GM19438 (cell line): ENCODE data around the gene ERBB2.
"Not testable (repeated sequence)": the region's sequence is repeated elsewhere in the genome, so short reads cannot be mapped to it uniquely, and the experiment has no call there.

Experiments used
- ATAC-seq: cut with Tn5 transposase; IDR thresholded peaks from one replicate; pipeline ENCODE4 v1.9.1; 2021; ENCODE audit warnings: low read depth; ENCODE audit not compliant: unreplicated experiment

ERBB2 gene

DNA sequence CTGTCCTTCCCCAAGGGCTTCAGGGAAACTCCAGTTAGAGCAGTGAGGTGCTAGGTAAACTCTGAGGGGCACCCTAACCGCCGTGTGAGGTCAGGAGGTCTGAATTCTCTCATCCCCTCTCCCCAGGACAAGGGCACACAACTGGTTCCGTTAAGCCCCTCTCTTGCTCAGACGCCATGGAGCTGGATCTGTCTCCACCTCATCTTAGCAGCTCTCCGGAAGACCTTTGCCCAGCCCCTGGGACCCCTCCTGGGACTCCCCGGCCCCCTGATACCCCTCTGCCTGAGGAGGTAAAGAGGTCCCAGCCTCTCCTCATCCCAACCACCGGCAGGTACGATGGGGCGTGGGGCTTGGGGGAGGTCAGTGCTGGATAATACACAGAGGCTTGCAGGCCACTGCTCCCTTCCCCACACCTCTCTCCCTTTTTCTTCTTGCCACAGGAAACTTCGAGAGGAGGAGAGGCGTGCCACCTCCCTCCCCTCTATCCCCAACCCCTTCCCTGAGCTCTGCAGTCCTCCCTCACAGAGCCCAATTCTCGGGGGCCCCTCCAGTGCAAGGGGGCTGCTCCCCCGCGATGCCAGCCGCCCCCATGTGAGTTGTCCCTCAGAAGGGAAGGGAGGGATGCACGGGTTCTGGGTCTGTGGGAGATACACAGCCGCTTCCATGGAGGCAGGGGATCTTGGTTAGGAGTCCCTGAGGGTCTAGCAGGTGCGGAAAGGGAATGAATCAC lies 42.4 kb downstream of the ERBB2 start:
- ATAC-seq = no peak

DNA sequence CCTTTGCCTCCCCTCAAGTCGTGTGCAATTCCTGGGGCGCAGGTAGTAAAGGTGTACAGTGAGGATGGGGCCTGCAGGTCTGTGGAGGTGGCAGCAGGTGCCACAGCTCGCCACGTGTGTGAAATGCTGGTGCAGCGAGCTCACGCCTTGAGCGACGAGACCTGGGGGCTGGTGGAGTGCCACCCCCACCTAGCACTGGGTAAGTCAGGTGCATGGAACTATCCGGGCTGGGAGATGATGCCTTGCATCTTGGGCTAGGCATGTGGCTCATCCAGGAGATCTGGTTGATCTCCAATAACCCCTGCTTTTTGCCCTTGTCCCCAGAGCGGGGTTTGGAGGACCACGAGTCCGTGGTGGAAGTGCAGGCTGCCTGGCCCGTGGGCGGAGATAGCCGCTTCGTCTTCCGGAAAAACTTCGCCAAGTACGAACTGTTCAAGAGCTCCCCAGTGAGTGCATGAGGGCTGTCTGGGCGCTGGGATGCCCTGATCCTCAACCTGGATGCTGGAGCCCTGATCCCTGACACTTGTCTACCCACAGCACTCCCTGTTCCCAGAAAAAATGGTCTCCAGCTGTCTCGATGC lies 43.1 kb downstream of the ERBB2 start:
- no peak for ATAC-seq

GRCh38 chr17:39744075-39744835 lies 44.4 kb downstream of the ERBB2 start:
- ATAC-seq = no peak

DNA sequence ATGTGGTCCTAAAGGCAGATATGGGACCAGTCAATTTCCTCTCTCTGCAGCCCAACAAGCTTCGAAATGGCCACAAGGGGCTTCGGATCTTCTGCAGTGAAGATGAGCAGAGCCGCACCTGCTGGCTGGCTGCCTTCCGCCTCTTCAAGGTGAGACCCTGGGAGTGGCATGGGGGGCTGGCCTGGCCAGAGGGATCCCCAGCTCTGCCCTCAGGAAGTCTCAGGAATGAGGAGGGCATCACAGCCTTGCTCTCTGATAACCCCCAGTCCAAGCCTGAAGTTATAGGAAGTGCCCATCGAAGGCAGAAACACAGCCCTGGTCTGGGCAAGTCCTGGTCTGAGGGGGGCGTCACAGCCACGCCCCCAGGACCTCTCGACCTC lies 45.0 kb downstream of the ERBB2 start:
- ATAC-seq = no peak

GRCh38 chr17:39745335-39746144 lies 45.7 kb downstream of the ERBB2 start:
- ATAC-seq = no peak

GRCh38 chr17:39746145-39746461 lies 46.2 kb downstream of the ERBB2 start:
- ATAC-seq = no peak

DNA sequence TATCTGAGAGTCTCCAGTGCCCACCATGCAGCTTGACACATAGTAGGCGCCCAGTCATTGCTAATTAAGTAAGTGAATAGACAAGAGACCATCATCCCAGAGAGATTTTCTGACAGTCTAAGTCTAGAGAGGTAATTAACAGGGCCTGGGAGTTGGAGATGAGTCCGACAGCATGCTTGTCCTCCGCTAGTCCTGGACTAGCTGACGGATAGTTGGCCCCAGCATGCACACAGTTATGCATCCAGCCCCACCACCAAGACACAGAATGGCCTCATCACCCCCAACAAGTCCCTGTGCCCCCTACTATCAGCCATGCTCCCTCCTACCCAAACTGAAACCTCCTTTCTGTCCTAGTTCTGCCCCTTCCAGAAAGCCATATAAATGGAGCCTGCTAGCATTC lies 47.9 kb downstream of the ERBB2 start:
- ATAC-seq = no peak

- not testable (repeated sequence) for ATAC-seq
Measured at GRCh38 chr17:39748444-39749034, 48.7 kb downstream of the ERBB2 start.

DNA sequence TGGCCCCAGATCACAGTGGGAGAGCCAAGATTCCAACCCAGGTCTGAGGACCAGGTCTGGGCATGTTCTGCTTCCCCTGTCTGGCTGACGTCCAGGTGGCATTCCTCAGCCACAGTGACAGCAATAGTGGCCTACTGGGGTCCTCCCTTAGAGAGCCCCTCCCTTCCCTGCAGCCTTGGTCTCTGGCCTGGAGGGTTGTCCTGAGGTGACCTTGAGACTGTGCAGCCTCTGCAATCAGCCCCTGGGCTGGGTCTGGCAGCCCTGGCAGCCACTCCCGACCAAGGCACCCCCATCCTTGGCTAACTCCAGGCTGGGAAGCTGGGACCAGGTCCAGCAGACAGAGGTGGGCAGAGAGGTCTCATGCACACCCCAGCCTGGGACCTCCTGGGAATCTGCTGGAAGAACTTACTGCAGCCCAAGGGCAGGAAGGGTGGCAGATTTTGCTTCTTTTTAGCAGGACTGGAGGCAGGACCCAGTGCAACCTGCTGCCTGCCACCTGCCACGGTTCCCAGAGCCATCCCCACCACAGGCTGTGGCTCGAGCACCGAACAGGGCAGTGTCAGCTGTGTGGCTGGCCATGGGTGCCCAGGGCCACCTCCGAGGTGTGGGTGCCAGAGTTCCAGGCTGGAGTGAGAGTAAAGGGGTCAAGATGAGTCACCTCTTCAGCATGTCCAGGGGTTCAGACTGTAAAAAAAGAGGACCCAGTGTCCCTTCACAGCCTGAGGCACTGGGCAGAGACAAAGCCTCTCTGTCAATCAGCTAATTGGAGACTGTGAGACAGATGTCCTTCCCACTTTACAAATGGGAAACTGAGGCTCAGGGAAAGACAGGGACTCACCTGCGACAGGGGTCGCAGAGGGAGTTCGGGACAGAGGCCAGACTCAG lies 50.5 kb downstream of the ERBB2 start:
- ATAC-seq = no peak

- ATAC-seq = no peak
Measured at GRCh38 chr17:39751016-39751543, 51.2 kb downstream of the ERBB2 start.

GRCh38 chr17:39751637-39752036 lies 51.8 kb downstream of the ERBB2 start:
- no peak for ATAC-seq

GRCh38 chr17:39752241-39752881 lies 52.5 kb downstream of the ERBB2 start:
- no peak for ATAC-seq

GRCh38 chr17:39753514-39754160 lies 53.8 kb downstream of the ERBB2 start:
- ATAC-seq = peak; percentile 15

- peak; percentile 58 for ATAC-seq
Measured at GRCh38 chr17:39754161-39754957, 54.5 kb downstream of the ERBB2 start.

GRCh38 chr17:39754958-39755553 lies 55.2 kb downstream of the ERBB2 start:
- no peak for ATAC-seq

GRCh38 chr17:39755554-39756379 lies 55.9 kb downstream of the ERBB2 start:
- no peak for ATAC-seq
